H1 (cell line): Measurements from ENCODE around the gene ELL. TPM values are rescaled to one million over a fixed set of nuclear protein-coding genes. Genes with fewer than 3 reads are reported as not detected.

Experiments
- CHD1 ChIP-seq: IDR thresholded peaks from 2 replicates; pipeline ENCODE4 v1.6.1; 2012; ENCODE audit warnings: low read depth, low read length, improper control_type of control experiment
- JUN ChIP-seq: IDR thresholded peaks from 2 replicates; pipeline ENCODE4 v1.6.1; 2011; ENCODE audit warnings: low read depth, mild to moderate bottlenecking, improper control_type of control experiment, low read length
- KDM4A ChIP-seq: IDR thresholded peaks from one replicate; pipeline ENCODE4 v1.7.1; 2012; ENCODE audit warnings: low read depth, mild to moderate bottlenecking, moderate library complexity, low read length, inconsistent platforms; ENCODE audit not compliant: severe bottlenecking
- KDM5A ChIP-seq: fragments of 200-600 bp; IDR thresholded peaks from 2 replicates; pipeline ENCODE4 v1.7.1; 2012; ENCODE audit warnings: mild to moderate bottlenecking, low read length, inconsistent platforms, mixed read lengths
- SAP30 ChIP-seq: fragments of 300-600 bp; sonication (generic); IDR thresholded peaks from 2 replicates; pipeline ENCODE4 v1.7.1; 2012; ENCODE audit warnings: low read length, moderate library complexity, mild to moderate bottlenecking, inconsistent platforms; ENCODE audit not compliant: insufficient read depth, insufficient replicate concordance
- SIX5 ChIP-seq: IDR thresholded peaks from 2 replicates; pipeline ENCODE4 v1.6.1; 2011; ENCODE audit warnings: mild to moderate bottlenecking, low read depth, low read length
- TAF1 ChIP-seq: IDR thresholded peaks from 2 replicates; pipeline ENCODE4 v1.6.1; 2011; ENCODE audit warnings: mild to moderate bottlenecking, low read depth, low read length
- polyA plus RNA-seq, 7 experiments: library from polyadenylated mRNA; depleted of rRNA in 3 of 7; stranded (reverse) in 5 of 7; unstranded in 2 of 7; fragments of >200 nt in 5 of 7; fragments of 200-250 nt in 2 of 7; gene quantifications; 1 replicate in 5 of 7; 2 replicates in 1 of 7; 4 replicates in 1 of 7; pipeline versions ENCODE4 v1.2.1 to v1.2.3, GENCODE V29; 2011 to 2013; ENCODE audit warnings: missing spikeins in 2 of 7, mixed read lengths in 2 of 7
- total RNA-seq: library from RNA; stranded (reverse); fragmentation: NEBNext Ultra II Directional; extraction: Animal tissue kit (Norgen Biotek cat#: 25700); gene quantifications from 2 replicates; pipeline ENCODE4 v1.2.1, GENCODE V29; 2021

ELL gene
- total and polyA plus RNA-seq, 2 of the 8 experiments (the other 6 are each of a cell fraction or from before 2014, with no cell fraction given), result 5.2 to 10.5 TPM

- no peak for TF ChIP-seq TAF1
- TF ChIP-seq SAP30, result no peak
- TF ChIP-seq CHD1, result no peak
- no peak for TF ChIP-seq KDM5A
- no peak for TF ChIP-seq JUN
- TF ChIP-seq KDM4A, result no peak
- TF ChIP-seq SIX5, result no peak
Observed at GRCh38 chr19:18502638-18503294, 19.1 kb downstream of the ELL start (continued).
